Activated CD4-positive, alpha-beta T cell treated with anti-CD3 and anti-CD28 coated beads, Interleukin-2, amount 10 ng/mL, durations not matched to agents 24 days and 14 days (primary cell): ENCODE results near the gene PPP1R27. TPM values are rescaled to one million over a fixed set of nuclear protein-coding genes. Genes with fewer than 3 reads are reported as not detected.

ENCODE experiments used
- DNase-seq: peaks from one replicate; pipeline ENCODE4 v3.0.0; 2022
- H3K27ac Mint-ChIP-seq: one replicate; pipeline ENCODE4 v1.8.0; 2022; ENCODE audit warnings: mild to moderate bottlenecking, mixed read lengths
- H3K27me3 Mint-ChIP-seq: one replicate; pipeline ENCODE4 v1.8.0; 2022; ENCODE audit warnings: mixed read lengths
- H3K36me3 Mint-ChIP-seq: one replicate; pipeline ENCODE4 v1.8.0; 2022; ENCODE audit warnings: low read depth, mild to moderate bottlenecking, mixed read lengths
- H3K4me1 Mint-ChIP-seq: one replicate; pipeline ENCODE4 v1.8.0; 2021; ENCODE audit warnings: mixed read lengths
- H3K4me3 Mint-ChIP-seq: one replicate; pipeline ENCODE4 v1.8.0; 2022; ENCODE audit warnings: mild to moderate bottlenecking, moderate library complexity, mixed read lengths
- H3K9me3 Mint-ChIP-seq: one replicate; pipeline ENCODE4 v1.8.0; 2021; ENCODE audit warnings: mixed read lengths
- intact Hi-C: fragments of 100-400 bp; cut with micrococcal nuclease; formaldehyde crosslinking; loops from one replicate; pipeline ENCODE4 v1.15.1; 2023
- total RNA-seq: library from RNA; stranded (reverse); gene quantifications from 2 replicates; pipeline ENCODE4 v1.2.3, GENCODE V29; 2022

Gene PPP1R27
- total RNA-seq, 1 donor from 2014 or later, result not detected

DNA sequence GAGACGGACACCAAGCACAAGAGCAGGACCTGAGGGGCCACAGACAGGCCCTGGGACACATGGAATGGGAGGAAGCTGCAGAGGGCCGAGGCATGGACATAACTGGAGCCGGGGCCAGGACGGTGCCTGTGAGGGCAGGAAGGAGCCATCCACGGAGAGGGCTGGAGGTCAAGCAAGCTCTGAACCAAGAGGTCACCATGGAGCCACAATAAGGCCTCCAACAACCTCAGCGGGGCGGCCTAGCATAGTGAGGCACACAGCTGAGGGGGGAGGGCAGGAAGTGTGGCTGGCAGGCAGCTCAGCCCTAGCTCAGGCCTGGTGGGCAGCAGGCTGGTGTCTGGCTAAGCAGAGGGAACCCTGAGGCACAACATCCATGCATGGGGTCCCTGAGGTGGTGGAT, 6.2 kb downstream of the PPP1R27 start:
- no peak overlapping the region for H3K27ac Mint-ChIP-seq
- intact Hi-C loops, result no loop called here
- H3K4me1 Mint-ChIP-seq, result peaks cover 21% of the 10 kb centered on the region
- H3K4me3 Mint-ChIP-seq, result no peak overlapping the region
- no peak for DNase-seq
- no peaks in the 10 kb centered on the region for H3K27me3 Mint-ChIP-seq
- H3K36me3 Mint-ChIP-seq, result peaks cover 4% of the 10 kb centered on the region
- H3K9me3 Mint-ChIP-seq, result no peaks in the 10 kb centered on the region

DNA sequence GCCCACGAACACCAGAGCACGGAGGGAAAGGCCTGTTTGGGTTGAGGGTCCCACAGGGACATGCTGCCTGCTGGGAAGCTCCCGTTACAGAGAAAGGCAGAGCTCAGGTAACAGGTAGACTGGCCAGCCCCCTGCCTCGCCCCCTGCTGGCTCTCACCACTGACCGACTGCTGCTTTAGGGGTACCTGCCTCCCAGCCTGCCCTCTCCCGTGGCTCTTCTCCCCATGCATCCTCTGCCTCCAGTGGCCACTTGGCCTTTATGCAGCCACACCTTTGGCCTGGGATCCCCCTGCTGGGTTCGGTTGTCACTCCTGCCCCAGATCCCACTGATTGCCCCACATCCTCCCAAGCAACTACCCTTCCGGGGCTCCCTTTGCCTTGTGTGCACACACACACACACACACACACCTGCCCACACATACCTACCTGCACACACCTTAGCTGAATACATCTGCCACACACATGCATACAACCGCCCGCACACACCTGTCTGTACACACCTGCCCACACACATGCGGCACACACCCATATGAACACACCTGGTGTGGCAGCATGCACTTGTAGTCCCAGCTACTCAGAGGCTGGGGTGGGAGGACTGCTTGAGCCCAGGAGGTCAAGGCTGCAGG, 8.9 kb downstream of the PPP1R27 start:
- Mint-ChIP-seq H3K4me3 (no peak overlapping the region), H3K9me3 (no peaks in the 10 kb centered on the region), H3K36me3 (no peaks in the 10 kb centered on the region), H3K27ac (no peak overlapping the region), H3K27me3 (no peaks in the 10 kb centered on the region), H3K4me1 (peaks cover 10% of the 10 kb centered on the region)
- no peak for DNase-seq
- intact Hi-C loops, result no loop called here

DNA sequence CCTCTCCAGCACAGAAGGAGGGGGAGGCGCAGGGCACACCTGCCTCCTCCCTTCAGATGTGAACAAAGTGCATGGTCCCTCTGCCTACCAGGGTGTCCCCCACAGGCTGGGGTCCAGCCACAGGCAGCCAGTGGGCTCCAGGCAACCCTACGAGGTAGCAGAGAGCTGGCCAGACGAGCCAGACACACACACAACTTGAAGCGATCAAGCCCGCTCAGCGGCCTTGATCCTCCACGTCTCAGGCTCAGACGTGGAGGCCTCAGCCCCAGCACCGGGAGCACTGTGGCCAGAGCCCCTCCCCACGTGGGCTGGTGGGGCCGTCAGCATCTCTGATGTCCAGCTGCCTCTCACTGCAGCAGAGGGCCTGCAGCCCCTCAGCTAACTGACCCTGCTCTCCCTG, 10.3 kb downstream of the PPP1R27 start:
- intact Hi-C loops, result no loop called here
- H3K4me3 Mint-ChIP-seq, result no peak overlapping the region
- H3K27me3 Mint-ChIP-seq, result no peaks in the 10 kb centered on the region
- no peak for DNase-seq
- H3K36me3 Mint-ChIP-seq, result no peaks in the 10 kb centered on the region
- H3K4me1 Mint-ChIP-seq, result peaks cover 7% of the 10 kb centered on the region
- no peak overlapping the region for H3K27ac Mint-ChIP-seq
- no peaks in the 10 kb centered on the region for H3K9me3 Mint-ChIP-seq

DNA sequence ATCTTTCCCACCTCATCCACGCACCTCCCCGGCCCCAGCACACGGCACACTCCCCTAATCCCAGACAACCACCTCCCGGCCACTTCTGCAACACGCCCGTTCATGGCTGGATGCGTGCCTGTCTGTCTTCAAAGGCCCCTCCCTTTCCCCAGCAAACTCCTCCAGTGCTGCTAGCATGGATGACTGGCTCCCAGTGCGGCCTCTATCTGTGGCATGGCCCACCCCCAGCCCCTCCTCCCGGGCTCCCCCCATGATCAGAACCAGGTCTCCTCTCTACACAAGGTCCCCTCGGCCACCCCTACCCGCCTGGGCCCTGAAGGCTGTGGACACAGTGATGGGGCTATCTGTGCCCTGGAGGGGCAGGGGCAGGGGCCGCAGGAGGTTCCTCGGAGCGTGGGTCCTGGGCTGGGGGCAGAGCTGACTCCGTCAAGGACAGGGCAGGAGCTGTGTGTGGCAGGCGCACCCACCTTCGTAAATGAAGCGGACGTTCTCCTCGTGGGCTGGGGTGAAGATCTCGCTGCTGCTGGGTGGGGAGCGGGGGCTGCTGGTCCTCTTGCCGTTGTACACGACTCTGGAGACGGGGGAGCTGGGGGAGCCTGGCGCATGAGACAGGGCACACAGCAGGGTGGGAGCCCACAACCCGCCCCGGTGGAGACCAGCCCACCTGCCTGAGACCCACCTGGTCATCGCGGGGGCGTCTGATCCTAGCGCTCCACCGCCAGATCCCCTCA, 10.9 kb downstream of the PPP1R27 start:
- Mint-ChIP-seq H3K4me1 (peaks cover 7% of the 10 kb centered on the region), H3K27me3 (no peaks in the 10 kb centered on the region), H3K27ac (no peak overlapping the region), H3K36me3 (no peaks in the 10 kb centered on the region), H3K4me3 (no peak overlapping the region), H3K9me3 (no peaks in the 10 kb centered on the region)
- DNase-seq, result no peak
- intact Hi-C loops, result no loop called here

DNA sequence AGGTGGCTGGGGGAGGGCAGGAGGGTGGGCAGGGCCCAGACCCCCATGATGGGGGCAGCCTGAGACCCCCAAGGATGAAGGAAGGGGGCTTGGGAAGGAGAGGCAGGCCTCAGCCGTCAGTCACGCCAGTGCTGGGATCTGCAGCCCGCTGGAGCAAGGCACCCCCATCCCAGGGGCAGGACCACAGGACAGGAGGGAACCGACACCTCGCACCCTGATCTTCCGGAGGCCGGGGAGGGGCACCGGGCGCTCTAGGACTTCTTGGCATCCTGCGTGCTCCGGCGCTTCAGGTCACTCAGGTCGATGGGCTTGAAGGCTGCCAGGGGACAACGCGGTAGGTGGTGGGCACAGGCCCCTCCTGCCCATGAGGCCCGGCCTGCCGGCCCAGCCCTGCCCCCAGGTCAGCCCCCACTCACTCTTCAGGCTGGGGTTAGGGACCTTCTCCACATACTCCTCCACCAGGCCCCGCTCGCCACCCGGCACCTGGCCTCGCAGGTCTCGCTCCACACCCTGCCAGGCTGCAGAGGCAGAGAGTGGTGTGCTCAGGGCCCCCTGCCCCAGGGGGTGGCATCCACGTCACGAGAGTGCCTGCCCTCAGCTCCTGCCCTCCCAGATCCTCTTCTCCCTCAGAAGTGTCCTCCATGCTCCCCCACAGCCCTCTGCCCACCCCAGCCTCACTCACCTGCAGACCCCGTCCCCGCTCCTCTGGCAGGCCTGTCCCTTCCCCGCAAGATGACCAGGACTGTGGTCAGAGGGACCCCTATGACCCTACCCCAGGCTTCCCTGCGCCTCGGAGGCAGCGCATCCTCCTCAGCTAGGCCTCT, 11.6 kb downstream of the PPP1R27 start:
- H3K4me3 Mint-ChIP-seq, result no peak overlapping the region
- no peaks in the 10 kb centered on the region for H3K9me3 Mint-ChIP-seq
- DNase-seq, result no peak
- H3K36me3 Mint-ChIP-seq, result no peaks in the 10 kb centered on the region
- intact Hi-C loops, result no loop called here
- no peaks in the 10 kb centered on the region for H3K27me3 Mint-ChIP-seq
- H3K27ac Mint-ChIP-seq, result no peak overlapping the region
- H3K4me1 Mint-ChIP-seq, result peaks cover 7% of the 10 kb centered on the region

DNA sequence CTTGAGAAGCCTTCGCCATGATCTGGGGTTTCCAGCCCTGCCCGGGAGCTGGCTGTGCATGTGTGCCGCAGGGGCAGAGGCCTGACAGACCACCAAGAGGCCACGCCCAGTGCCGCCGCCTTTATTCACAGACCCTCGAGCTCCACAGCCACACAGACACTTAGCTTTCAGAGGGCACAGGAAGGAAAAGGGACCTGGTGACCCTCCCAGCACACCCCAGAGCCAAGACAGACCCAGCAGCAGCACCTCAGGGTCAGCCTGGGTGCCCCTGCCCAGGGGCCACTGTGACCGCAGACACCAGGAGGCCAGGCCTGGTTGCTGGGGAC, 12.6 kb downstream of the PPP1R27 start:
- Mint-ChIP-seq H3K9me3 (no peaks in the 10 kb centered on the region), H3K36me3 (no peaks in the 10 kb centered on the region), H3K4me1 (peaks cover 7% of the 10 kb centered on the region), H3K27ac (peak overlapping the region; percentile 29), H3K27me3 (peaks cover 4% of the 10 kb centered on the region), H3K4me3 (no peak overlapping the region)
- DNase-seq, result no peak
- intact Hi-C loops, result no loop called here

DNA sequence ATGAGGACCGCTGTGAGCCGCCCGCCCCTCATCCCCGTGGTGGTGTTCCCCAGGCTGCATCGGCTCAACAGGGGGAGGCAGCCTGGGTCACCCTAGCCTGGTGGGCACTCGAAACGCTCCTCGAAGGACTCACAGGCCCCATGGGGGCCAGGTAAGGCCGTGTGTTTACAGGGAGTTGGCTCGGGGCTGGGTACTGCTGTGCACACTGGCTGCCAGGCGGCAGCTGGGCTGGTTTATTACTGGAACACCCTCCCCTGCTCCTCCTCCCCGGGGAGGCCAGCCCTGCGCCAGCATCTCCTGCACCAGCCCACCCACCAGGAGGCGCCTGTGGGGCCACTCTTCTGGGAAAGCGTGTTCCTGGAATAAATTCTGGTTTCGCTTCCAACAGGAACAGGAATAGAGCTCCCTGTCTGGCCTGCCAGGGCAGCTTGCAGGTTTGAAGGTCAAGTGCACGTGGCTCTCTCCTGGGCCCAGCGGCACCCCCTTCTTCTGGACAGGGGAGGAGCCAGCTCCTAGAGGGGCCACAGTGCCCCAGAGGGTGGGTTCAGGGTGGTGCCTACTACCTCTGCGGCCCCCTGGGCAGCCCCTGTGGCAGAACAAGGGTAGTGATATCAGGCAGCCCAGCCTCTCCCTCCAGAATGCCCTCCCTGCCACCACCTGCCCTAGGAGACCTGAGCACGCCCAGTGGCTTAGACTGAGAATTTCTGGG, 13.1 kb downstream of the PPP1R27 start:
- H3K4me3 Mint-ChIP-seq, result no peak overlapping the region
- peaks cover 7% of the 10 kb centered on the region for H3K4me1 Mint-ChIP-seq
- intact Hi-C loops, result no loop called here
- DNase-seq, result peak; percentile 74
- H3K27me3 Mint-ChIP-seq, result peaks cover 7% of the 10 kb centered on the region
- no peaks in the 10 kb centered on the region for H3K9me3 Mint-ChIP-seq
- no peaks in the 10 kb centered on the region for H3K36me3 Mint-ChIP-seq
- no peak overlapping the region for H3K27ac Mint-ChIP-seq

DNA sequence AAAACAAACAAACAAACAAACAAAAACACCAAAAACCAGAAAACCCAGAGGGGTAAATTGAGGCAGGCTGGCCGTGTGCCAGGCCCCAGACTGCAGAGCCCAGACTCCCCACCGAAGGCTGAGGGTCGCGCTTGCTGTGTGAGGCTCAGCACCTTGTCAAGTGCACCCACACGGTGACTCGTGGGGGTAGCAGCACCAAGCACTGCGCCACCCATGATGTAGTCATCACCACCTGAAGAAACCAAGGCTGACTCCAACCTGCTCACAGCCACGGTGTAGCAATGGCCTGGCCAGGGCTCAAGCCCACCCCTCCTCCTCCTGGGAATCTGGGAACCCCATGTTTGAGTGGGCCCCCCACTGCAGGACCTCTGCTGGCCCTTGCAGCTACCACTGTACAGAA, 13.7 kb downstream of the PPP1R27 start:
- Mint-ChIP-seq H3K27me3 (peaks cover 9% of the 10 kb centered on the region), H3K4me1 (peaks cover 6% of the 10 kb centered on the region), H3K36me3 (no peaks in the 10 kb centered on the region), H3K4me3 (no peak overlapping the region), H3K27ac (no peak overlapping the region), H3K9me3 (no peaks in the 10 kb centered on the region)
- no peak for DNase-seq
- intact Hi-C loops, result no loop called here

DNA sequence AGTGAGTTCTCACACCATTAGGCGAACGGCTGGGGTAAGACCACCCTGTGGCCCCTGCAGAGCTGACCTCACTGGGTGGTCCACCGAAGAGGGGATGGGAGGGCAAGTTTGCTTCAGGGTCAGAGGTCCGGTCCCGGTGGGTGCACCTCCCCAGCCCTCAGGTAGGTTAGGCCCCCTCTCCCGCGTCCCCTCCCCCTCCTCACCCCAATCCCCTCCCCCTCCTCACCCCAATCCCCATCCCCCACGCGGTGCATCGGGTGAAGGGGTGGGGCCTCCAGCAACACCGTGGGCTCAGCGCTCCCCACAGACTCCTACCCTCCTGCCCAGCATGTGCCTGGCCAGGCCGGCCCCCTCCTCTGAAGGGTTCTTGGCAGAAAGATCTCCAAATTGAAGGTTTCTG, 15.1 kb downstream of the PPP1R27 start:
- no peak for DNase-seq
- peaks cover 10% of the 10 kb centered on the region for H3K27me3 Mint-ChIP-seq
- intact Hi-C loops, result no loop called here
- H3K4me1 Mint-ChIP-seq, result peaks cover 4% of the 10 kb centered on the region
- no peak overlapping the region for H3K27ac Mint-ChIP-seq
- H3K4me3 Mint-ChIP-seq, result no peak overlapping the region
- H3K9me3 Mint-ChIP-seq, result no peaks in the 10 kb centered on the region
- H3K36me3 Mint-ChIP-seq, result no peaks in the 10 kb centered on the region

DNA sequence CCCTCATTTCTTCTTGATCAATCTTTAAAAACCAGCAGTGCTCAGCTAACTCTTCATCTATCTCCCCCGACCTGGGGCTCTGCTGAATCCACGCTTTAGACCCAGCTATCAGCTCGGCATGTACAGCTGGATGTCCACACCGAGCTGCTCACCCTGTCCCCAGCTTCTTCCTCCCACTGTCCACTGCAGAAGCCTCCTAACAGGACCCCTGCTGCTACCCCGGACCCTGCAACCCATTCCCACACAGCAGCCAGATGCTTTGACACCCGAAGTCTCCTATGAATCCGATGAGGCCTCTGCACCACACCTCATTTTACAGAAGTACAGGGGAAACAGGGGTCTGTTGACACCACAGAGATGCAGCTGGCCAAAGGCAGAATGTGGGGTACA, 17.1 kb downstream of the PPP1R27 start:
- intact Hi-C loops, result no loop called here
- no peak for DNase-seq
- H3K9me3 Mint-ChIP-seq, result no peaks in the 10 kb centered on the region
- no peak overlapping the region for H3K4me3 Mint-ChIP-seq
- no peak overlapping the region for H3K27ac Mint-ChIP-seq
- no peaks in the 10 kb centered on the region for H3K36me3 Mint-ChIP-seq
- peaks cover 4% of the 10 kb centered on the region for H3K4me1 Mint-ChIP-seq
- peaks cover 10% of the 10 kb centered on the region for H3K27me3 Mint-ChIP-seq

DNA sequence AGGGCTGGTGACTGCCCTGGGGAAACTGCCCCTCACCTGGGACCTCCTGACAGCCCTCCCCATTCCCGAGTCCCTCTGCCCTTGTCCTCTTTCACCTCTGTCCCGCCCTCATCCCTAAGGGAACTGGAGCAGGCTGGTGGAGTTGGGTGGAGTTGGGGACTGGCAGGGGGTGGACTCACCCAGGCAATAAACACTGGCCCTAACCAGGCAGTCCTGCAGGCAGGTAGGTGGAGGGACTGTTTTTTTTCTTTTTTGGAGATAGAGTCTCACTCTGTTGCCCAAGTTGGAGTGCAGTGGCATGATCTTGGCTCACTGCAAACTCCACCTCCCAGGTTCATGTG, 19.2 kb downstream of the PPP1R27 start:
- Mint-ChIP-seq H3K4me1 (no peaks in the 10 kb centered on the region), H3K36me3 (no peaks in the 10 kb centered on the region), H3K9me3 (no peaks in the 10 kb centered on the region), H3K27ac (no peak overlapping the region), H3K4me3 (no peak overlapping the region), H3K27me3 (peaks cover 10% of the 10 kb centered on the region)
- DNase-seq, result no peak
- intact Hi-C loops, result no loop called here

DNA sequence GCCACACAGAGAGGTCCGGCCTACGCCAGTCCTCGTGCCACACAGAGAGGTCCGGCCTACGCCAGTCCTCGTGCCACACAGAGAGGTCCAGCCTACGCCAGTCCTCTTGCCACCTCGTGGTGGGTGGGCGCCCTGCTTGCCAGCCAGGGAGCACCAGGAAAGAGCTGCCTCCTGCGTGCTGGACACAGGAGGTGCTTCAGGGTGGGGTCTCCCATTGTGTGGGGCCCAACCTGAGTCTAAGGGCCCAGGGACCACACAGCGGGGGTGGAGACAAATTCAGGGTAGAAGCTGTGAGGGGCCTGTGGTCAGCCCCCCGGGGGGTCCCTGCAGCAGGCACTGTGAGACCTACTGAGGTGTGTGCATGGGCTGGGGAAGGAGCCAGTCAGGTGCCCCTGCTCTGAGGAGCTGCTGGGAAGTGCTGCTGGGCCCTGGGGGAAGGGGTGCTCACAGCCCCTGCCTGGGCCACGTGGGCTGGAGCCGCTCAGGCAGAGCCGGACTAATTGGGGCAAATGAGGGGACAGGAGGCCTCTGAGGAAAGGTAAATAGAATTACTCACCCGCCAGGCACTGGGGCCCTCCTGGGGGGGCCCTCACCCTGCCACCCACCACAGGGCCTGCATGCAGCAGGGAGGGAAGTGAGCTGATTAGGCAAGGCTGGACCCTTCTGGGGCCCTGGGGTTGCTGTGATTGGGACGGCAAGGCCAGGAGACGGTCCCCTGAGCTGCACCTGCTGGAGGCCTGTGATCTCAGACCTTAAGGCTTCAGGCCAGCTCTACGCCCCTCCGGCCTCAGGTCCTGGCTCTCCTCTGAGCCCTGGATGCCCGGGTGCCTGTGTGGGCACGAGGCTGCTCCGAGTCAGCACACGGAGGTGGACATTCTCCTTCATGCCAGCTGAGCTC, 19.9 kb downstream of the PPP1R27 start:
- no peaks in the 10 kb centered on the region for H3K4me1 Mint-ChIP-seq
- H3K9me3 Mint-ChIP-seq, result no peaks in the 10 kb centered on the region
- H3K27me3 Mint-ChIP-seq, result peaks cover 10% of the 10 kb centered on the region
- H3K4me3 Mint-ChIP-seq, result no peak overlapping the region
- H3K36me3 Mint-ChIP-seq, result no peaks in the 10 kb centered on the region
- H3K27ac Mint-ChIP-seq, result no peak overlapping the region
- DNase-seq, result no peak
- intact Hi-C loops, result no loop called here

DNA sequence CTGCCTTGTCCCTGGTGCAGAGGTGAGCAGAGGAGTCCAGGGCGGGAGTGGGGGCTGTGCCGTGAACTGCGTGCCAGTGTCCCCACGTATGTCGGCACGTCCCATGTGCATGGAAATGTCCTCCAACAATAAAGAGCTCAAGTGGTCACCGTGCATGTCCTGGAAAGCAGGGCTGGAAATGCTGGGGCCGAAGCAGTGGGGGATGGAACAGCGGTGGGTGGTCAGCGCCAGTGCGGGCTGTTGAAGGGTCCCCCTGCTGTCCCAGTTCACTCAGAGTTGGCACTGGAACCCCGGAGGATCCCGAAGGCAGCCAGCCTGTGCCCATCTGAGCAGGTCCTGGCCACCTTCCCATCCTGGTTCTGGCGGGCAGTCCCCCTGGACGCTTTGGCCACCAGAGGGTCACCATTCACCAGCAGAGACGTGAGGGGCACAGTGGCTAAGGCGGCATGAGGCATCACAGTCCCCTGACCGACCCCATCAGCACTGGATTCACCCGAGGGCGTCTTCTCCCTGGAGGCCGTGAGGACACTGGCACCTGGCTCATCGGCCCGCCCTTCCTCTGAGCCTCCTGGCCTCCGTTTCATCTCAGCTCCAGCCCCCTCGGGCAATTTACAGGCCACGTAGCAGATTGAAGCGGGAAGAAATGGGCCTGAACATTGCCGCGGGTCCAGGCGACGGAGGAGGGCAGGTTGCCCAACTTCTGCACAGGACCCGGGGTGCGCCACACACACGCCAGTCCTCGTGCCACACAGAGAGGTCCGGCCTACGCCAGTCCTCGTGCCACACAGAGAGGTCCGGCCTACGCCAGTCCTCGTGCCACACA, 20.8 kb downstream of the PPP1R27 start:
- Mint-ChIP-seq H3K4me3 (no peak overlapping the region), H3K27me3 (peaks cover 10% of the 10 kb centered on the region), H3K27ac (no peak overlapping the region), H3K36me3 (no peaks in the 10 kb centered on the region), H3K9me3 (no peaks in the 10 kb centered on the region), H3K4me1 (no peaks in the 10 kb centered on the region)
- no peak for DNase-seq
- intact Hi-C loops, result no loop called here
